ENCODE results near the gene CFB.
"Not testable (repeated sequence)": the region's sequence is repeated elsewhere in the genome, so short reads cannot be mapped to it uniquely, and the experiment has no call there.

CFB gene

DNA sequence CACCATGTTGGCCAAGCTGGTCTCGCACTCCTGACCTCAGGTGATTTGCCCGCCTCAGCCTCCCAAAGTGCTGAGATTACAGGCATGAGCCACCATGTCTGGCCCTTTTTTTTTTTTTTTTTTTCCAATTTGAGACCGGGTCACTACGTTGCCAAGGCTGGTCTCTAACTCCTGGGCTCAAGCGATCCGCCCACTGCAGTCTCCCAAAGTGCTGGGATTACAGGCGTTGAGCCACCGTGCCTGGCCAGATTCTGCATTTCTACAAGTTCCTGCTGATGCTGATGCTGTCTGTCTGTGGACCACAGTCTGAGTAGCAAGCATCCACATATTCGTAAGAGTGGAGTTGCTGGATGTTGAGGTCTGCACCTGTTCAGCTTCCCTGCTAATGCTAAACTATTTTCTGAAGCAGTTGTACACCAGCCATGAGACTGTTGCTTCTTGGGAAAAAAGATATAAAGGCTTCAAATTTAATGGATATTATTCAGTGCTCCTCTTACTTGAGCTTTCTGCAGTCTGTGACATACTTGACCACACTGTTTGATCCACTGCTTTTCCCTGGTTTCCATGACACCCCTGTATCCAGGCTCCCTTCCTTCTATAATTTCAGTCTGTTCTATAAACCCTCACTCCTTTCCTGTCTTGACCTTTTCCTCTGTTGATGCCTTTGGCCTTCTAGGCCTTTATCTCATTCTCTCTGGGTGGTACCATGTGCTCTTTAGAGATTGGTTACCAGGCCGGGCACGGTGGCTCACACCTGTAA lies 33.9 kb upstream of the CFB start:
- no peak for DNase-seq (ENCODE audit: low read depth in 2 of 2)

DNA sequence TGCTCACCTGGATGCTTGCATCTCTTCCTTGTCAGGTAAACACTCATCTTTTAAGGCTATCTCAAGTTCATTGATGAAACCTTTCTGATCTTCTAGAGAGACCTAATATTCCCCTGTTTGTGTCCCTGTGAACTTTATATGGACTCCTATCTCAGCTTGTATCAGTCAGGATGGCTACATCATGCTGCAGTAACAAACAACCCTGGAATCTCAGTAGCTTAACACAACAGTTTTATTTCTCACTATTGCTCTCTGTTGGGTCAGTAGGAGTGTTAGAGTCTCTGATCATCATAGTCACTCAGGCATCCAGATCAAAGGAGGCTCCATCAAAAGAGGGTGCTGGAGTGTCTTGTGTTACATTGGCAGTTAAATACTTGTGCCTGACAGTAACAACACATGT lies 30.5 kb upstream of the CFB start:
- DNase-seq (ENCODE audit: low read depth in 2 of 2) = no peak

DNA sequence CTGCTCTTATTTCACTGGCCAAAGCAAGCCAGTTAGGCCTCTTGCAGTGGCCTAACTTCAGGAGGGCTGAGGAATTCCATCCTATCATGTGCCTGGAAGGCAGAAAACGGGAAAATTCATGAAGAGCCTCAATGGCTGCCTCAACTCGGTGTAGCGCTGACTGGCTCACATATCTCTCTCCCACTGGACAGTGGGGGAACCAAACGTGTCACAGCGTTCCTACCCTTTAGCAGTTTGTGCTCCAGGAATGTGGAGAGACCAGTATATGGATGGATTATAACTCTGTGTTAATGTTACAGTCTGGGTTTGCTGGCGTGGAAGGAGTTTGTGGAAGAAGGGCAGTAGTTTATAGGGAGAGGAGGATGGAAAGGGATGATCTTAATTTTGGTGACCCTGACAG lies 30.1 kb upstream of the CFB start:
- DNase-seq (ENCODE audit: low read depth in 2 of 2) = no peak

DNA sequence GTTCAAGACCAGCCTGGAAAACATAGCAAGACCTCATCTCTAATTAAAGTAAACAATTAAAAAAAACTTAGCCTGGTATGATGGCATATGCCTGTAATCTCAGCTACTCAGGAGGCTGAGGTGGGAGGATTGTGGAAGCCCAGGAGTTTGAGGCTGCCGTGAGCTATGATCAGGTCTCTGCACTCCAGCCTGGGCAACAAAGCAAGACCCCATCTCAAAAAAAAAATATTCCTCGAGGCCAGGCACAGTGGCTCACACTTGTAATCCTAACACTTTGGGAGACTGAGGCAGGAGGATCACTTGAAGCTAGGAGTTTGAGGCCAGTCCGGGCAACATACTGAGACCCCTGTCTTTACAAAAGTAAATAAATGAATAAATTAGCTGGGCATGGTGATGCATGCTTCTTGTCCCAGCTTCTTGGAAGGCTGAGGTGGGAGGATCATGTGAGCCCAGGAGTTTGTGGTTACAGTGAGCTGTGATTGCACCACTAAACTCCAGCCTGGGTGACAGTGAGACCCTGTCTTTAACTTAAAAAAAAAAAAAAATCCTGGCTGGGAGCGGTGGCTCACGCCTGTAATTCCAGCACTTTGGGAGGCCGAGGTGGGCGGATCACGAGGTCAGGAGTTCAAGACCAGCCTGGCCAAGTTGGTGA lies 27.7 kb upstream of the CFB start:
- no peak for DNase-seq (ENCODE audit: low read depth in 2 of 2)

DNA sequence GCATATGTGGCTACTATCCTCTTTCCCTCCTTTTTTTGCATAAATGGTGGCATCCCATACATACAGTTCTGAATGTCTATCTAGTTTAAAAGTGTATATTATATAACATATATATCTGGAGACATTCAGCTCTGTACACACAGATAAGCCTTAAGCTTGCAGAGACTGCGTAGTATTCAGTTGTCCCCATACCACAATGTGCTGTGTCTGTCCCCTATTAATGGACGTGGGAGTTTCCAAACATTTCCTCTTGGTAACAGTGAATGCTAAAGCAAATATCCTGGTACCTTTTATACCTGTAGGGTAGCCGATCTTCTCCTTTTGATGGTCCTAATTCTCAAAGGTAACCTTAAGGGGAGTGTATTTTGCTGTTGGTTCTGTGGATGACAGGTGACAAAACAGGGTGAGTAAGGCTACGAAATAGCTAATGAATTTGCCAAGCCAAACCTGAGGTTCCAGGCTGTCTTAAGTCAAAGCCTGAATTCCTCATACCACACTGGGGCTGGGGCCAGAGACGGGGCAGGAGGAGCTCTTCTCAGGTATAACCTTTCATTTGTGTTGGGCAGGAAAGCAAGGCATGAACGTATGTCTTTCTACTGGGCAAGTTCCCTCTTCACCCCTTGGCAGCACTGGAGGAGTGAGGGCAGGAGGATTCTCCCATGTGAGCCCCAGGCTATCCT lies 26.1 kb upstream of the CFB start:
- no peak for DNase-seq (ENCODE audit: low read depth in 2 of 2)

DNA sequence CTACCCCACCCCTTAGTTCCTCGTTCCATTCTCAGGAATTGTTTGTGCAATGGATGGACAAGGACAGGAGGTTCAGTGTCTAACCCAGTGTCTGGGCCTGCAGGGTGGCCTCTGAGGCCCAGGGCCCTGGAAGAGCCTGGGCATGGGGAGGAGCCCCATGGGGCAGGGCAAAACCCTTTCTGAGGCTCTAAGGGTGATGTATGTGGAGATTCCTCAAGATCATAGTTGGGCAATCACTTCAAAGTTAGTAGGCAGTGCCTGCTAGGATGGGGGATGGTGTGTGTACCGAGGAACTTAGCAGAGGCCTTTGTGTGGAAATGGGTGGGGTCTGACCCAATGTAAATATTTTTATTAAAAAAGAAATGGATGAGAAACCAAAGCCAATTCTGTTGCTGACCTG lies 25.1 kb upstream of the CFB start:
- no peak for DNase-seq (ENCODE audit: low read depth in 2 of 2)

DNA sequence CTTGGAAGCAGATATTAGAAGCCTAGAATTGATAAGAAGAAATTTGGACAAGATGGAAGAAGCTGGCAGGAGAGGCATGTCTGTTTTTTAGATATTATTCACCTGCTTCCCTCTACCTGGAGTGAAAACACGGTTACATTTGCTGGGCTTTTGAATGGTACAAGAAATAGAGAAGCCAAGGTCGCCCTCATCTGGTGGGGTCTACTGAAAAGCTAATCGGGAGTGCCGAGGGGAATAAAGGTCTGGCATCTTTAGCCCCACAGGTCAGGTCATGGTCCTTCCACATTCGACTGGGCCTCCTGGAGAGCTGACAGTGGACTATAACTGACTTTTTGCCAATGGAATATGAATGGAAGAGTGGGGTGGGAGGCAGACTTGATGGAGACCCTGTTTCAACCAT lies 23.0 kb upstream of the CFB start:
- DNase-seq (ENCODE audit: low read depth in 2 of 2) = no peak

DNA sequence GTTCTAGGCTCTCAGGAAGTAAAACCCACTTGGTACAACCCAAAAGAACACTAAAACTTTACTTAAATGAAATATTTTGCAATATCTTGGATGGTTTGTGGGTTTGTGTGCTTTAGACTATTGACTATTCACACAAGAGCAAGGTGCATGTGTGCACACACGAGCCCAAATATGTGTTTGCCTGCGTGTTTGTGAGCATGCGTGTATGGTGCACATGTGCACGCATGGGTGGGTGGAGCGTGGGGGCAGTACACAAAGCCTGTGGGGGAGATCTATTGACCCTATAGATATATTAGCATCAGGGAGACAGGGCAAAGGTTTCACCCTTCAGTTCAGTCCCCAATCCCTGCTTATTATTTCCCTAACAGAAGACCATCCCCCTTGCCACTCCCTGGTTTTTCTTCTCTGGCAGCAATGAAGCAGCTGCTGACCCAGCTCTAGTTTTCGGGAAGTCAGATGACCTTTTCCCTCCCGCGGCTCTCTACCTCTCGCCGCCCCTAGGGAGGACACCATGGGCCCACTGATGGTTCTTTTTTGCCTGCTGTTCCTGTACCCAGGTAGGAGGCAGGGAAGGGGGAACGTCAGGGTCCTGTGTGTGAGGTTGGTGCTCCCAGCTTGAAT lies 18.5 kb upstream of the CFB start, which contains the start of gene C2:
C2 (plus strand) TSS at position 476 of the 621 bp plus-strand sequence; CDS start at position 512, 36 bp downstream.
- no peak for DNase-seq (ENCODE audit: low read depth in 2 of 2)

DNA sequence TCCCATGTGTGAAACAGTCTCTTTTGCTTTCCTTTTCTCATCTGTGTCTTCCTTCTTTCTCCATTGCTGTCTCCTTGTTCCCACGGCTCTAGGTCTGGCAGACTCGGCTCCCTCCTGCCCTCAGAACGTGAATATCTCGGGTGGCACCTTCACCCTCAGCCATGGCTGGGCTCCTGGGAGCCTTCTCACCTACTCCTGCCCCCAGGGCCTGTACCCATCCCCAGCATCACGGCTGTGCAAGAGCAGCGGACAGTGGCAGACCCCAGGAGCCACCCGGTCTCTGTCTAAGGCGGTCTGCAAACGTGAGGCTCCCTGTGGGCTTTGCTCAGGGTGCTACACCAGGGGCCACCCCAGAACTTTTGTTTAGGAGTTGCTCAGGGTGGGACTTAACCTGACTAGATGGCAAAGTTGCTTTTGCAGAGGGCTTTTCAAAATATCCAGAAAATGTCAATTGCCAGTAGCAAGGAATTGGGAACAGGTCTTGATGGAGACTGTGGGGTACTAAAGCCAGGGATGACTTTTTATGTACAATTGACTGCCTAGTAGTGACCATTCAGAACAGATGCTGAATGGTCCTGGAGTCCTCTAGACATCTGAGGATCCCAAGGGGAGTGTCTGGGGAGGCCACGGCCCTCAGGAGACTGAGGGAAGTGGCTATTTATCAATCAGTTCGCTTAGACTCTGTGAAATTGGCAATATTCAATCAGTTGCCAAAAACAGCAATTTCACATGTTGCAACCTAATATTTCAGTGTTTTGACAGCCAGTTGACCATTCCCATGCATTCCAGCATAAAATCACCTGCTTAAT lies 17.8 kb upstream of the CFB start:
- no peak for DNase-seq (ENCODE audit: low read depth in 2 of 2)

DNA sequence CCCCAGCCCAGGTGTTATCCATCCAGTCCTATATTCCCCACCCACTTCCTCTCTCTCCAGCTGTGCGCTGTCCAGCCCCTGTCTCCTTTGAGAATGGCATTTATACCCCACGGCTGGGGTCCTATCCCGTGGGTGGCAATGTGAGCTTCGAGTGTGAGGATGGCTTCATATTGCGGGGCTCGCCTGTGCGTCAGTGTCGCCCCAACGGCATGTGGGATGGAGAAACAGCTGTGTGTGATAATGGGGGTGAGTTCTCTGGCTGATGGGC lies 17.3 kb upstream of the CFB start:
- DNase-seq (ENCODE audit: low read depth in 2 of 2) = no peak

DNA sequence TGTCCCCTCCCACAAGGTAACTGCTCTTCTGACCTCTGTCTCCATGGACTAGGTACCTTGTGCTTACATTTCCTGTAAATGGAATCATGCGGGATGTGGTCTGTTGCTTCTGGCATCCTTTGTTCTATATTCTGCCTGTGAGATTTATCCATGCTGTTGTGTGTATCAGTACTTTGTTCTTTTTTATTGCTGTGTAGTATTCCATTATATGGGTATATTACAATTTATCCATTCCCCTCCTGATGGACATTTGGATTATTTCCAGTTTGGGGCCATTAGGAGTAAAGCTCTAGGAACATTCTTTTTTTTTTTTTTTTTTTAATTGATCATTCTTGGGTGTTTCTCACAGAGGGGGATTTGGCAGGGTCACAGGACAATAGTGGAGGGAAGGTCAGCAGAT lies 14.9 kb upstream of the CFB start:
- DNase-seq (ENCODE audit: low read depth in 2 of 2) = no peak

DNA sequence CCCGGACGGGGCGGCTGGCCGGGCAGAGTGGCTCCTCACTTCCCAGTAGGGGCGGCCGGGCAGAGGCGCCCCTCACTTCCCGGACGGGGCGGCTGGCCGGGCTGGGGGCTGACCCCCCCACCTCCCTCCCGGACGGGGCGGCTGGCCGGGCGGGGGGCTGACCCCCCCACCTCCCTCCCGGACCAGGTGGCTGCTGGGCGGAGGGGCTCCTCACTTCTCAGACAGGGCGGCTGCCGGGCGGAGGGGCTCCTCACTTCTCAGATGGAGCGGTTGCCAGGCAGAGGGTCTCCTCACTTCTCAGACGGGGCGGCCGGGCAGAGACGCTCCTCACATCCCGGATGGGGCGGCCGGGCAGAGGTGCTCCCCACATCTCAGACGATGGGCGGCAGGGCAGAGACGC lies 13.8 kb upstream of the CFB start:
- not testable (repeated sequence) for DNase-seq (ENCODE audit: low read depth in 2 of 2)

DNA sequence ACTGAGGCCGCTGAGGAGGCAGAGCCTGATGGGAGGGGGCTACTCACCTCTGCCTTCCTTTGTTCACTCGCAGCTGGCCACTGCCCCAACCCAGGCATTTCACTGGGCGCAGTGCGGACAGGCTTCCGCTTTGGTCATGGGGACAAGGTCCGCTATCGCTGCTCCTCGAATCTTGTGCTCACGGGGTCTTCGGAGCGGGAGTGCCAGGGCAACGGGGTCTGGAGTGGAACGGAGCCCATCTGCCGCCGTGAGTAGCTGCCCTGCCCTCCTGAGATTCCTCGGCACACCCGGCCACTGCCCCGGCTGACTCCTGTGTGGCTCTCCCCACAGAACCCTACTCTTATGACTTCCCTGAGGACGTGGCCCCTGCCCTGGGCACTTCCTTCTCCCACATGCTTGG lies 12.4 kb upstream of the CFB start:
- DNase-seq (ENCODE audit: low read depth in 2 of 2) = no peak

DNA sequence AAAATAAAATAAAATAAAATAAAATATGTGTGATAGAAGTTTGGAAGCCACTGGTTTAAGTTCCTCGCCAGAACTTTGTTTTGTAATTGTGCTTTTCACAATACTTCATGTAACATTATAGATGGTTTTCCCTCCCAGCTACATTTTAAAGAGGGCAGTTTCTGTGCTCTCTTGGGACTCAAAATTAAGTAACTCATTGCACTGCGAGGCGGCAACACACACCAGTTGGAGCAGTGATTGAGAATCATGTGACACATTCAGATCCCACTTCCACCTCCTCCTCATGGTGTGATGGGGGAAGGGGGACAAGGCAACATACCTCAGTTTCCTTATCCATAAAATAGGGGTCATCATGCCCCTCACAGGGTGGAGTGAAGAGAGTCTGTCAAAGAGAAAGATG lies 10.9 kb upstream of the CFB start:
- no peak for DNase-seq (ENCODE audit: low read depth in 2 of 2)

DNA sequence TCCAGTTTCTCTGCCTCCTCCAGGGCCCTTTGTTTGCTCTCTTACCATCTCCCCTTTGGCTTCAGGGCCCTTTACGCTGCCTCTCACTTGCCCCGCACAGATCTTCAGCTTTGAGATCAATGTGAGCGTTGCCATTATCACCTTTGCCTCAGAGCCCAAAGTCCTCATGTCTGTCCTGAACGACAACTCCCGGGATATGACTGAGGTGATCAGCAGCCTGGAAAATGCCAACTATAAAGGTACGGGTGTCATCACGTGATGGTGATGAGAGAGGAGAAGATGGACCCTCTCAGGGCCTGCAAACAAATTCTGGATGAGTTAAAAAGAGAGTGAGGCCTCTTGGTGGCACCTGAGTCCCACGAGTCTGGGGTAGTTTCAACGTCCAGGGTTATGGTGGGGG lies 10.1 kb upstream of the CFB start:
- DNase-seq (ENCODE audit: low read depth in 2 of 2) = no peak

DNA sequence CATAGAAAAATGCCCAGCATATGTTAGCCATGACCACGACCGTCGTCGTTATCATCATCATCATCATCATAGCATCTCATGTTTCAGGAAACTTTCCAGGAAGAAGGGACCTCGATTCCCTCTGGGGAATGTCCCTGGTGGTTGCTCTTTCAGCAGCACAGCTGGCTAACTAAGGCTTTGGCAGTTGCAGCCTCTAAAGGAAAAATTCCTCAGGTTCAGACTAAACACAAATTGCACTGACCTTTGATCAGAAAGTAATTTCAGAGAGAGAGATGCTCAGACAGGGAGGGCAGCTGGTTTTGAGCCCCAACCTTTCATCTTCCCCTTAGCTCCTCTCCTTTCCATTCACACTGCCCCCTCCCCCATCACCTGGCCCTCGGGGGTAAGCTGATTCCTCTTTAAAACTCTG lies 5.6 kb upstream of the CFB start:
- DNase-seq (ENCODE audit: low read depth in 2 of 2) = no peak

DNA sequence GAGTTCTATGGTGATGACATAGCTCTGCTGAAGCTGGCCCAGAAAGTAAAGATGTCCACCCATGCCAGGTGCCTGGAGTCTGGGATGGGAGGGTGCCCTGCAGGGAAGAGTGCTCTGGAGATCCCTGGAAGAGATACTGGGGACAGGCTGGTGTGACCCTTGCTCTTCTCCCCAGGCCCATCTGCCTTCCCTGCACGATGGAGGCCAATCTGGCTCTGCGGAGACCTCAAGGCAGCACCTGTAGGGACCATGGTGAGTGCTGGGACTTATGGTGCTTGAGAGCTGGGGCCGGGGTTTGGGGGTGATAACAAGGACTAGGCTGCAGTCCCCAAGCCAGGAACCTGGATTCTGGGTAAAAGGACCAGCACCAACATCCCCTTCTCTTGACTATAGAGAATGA lies 2.2 kb upstream of the CFB start:
- no peak for DNase-seq (ENCODE audit: low read depth in 2 of 2)

DNA sequence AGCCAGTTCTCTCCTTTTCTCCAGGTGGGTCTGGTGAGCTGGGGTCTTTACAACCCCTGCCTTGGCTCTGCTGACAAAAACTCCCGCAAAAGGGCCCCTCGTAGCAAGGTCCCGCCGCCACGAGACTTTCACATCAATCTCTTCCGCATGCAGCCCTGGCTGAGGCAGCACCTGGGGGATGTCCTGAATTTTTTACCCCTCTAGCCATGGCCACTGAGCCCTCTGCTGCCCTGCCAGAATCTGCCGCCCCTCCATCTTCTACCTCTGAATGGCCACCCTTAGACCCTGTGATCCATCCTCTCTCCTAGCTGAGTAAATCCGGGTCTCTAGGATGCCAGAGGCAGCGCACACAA lies 765 bp upstream of the CFB start:
- no peak for DNase-seq (ENCODE audit: low read depth in 2 of 2)

DNA sequence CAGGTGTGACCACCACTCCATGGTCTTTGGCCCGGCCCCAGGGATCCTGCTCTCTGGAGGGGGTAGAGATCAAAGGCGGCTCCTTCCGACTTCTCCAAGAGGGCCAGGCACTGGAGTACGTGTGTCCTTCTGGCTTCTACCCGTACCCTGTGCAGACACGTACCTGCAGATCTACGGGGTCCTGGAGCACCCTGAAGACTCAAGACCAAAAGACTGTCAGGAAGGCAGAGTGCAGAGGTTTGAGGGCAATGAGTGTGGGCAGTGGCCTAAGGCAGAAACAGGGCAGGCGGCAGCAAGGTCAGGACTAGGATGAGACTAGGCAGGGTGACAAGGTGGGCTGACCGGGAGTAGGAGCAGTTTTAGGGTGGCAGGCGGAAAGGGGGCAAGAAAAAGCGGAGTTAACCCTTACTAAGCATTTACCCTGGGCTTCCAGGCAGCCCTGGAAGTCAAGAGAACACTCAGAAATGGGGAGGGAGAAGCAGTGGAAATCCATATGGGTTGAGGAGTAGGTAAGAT lies 533 bp downstream of the CFB start:
- no peak for DNase-seq (ENCODE audit: low read depth in 2 of 2)

DNA sequence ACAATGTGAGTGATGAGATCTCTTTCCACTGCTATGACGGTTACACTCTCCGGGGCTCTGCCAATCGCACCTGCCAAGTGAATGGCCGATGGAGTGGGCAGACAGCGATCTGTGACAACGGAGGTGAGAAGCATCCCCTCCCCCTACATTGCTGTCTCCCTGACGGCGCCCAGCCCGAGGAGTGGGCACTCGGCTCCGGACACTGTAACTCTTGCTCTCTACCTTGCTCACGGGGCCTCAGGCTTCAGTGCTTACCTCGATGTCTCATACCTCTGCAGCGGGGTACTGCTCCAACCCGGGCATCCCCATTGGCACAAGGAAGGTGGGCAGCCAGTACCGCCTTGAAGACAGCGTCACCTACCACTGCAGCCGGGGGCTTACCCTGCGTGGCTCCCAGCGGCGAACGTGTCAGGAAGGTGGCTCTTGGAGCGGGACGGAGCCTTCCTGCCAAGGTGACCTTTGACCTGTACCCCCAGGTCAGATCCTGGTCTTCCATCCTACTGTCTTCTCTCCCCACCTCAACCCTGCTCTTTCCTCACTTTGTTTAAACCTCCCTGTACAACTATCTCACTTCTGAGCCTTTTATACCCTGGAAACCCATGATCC lies 1.3 kb downstream of the CFB start:
- no peak for DNase-seq (ENCODE audit: low read depth in 2 of 2)

DNA sequence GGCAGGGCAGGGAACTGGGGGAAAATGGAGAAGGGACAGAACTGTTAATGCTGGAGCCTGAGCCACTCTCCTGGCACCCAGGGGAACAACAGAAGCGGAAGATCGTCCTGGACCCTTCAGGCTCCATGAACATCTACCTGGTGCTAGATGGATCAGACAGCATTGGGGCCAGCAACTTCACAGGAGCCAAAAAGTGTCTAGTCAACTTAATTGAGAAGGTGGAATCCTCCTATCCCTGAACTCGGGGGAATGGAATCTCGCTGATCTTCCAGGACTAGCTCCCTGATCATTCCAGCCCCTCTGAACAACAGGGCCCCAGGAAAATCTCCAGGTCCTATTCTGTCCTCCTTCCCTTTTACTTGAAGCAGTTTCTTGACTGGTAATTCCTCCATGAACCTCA lies 2.0 kb downstream of the CFB start:
- DNase-seq (ENCODE audit: low read depth in 2 of 2) = no peak

DNA sequence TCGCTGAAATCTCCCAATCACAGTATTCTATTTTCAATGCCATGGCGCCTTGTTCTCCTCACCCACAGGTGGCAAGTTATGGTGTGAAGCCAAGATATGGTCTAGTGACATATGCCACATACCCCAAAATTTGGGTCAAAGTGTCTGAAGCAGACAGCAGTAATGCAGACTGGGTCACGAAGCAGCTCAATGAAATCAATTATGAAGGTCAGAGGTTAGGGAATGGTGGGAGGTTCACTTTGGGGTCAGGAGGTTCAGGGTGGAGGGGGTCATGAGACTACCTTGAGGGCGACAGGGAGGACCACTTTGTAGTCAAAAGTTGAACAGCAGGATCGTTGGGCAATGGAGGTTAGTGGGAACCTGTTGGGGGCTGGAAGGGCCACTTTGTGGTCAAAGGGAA lies 2.4 kb downstream of the CFB start:
- no peak for DNase-seq (ENCODE audit: low read depth in 2 of 2)
